ENCODE data around the gene INSYN2B.

GRCh38 chr5:169908864-169909263 is 71.4 kb downstream of the INSYN2B start:
- TF ChIP-seq CTCF (IDR thresholded peaks at IDR 0.05; ENCODE audit: low read length), result no peak
- TF ChIP-seq EZH2 (optimal IDR thresholded peaks at IDR 0.05; ENCODE audit: low read depth, low read length), result no peak
- no peak for TF ChIP-seq EZH2phosphoT487 (IDR thresholded peaks at IDR 0.05; ENCODE audit: low read length)
